ENCODE measurements around the gene FHOD3.

The FHOD3 gene

DNA sequence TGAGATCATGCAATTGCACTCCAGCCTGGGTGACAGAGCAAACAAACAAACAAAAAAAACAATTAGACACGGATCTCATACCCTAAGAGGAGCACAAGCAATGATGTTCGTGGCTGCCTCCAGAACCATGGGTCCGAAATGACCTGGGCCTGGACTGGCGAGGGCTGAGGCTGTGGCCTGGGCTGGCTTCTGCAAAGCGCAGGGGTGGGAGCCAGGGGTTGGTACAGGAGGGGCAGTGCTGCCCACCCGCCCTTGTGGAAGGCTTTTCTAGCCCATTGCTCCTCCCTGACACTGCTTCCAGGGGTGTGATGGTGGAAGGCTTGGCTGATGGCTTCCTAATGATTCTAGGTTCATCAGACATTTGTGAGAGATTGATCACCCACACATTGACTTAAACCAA, 167.8 kb downstream of the FHOD3 start:
- TF ChIP-seq, protein P1, sequence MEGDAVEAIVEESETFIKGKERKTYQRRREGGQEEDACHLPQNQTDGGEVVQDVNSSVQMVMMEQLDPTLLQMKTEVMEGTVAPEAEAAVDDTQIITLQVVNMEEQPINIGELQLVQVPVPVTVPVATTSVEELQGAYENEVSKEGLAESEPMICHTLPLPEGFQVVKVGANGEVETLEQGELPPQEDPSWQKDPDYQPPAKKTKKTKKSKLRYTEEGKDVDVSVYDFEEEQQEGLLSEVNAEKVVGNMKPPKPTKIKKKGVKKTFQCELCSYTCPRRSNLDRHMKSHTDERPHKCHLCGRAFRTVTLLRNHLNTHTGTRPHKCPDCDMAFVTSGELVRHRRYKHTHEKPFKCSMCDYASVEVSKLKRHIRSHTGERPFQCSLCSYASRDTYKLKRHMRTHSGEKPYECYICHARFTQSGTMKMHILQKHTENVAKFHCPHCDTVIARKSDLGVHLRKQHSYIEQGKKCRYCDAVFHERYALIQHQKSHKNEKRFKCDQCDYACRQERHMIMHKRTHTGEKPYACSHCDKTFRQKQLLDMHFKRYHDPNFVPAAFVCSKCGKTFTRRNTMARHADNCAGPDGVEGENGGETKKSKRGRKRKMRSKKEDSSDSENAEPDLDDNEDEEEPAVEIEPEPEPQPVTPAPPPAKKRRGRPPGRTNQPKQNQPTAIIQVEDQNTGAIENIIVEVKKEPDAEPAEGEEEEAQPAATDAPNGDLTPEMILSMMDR (IDR thresholded peaks at IDR 0.05; ENCODE audit: borderline replicate concordance, insufficient read depth, low read depth, low read length): no peak

DNA sequence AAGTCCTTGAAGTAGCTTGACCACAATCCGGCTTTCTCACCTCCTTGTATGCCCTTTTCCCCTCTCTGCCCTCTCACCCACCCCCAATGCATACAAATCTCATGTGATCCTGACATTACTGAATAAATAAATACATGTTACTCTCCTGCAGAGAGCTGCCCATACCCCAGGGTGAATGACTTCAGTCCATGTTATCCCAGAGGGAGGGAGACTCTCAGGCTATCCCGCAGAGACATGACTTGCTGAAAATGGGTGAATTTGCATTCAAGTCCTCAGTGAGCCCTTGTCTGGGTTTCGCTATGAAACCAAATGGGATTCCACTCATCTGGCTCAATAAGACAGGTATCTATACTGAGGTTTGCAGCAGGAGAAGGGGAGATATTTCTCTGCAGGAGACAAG, 168.5 kb downstream of the FHOD3 start:
- no peak overlapping the region for H3K4me3 ChIP-seq (ENCODE audit: low read depth, low read length)
- TF ChIP-seq, protein P1 (IDR thresholded peaks at IDR 0.05; ENCODE audit: borderline replicate concordance, insufficient read depth, low read depth, low read length): no peak

More for the DNA sequence above, 167.8 kb downstream of the FHOD3 start:
- no peak overlapping the region for H3K4me3 ChIP-seq (ENCODE audit: low read depth, low read length)

DNA sequence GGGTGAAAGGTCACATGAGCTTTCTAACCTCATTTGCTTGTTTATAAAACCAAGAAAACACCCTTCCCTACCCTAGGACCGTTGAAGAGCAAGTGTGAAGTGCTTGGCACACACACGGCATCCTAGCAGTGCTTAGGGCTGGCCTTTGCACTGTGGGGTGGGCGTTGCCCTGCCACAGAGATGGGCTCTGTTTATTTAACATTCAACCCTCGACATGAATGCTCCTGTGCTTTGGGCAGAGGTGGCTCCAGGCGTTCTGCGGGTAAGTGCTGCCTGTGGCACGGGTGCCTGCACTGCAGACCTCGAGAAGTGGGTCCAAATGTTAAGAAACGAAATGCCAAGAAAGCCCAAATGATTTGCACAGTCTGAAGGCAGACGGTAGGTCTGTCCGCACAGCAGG, 170.1 kb downstream of the FHOD3 start:
- TF ChIP-seq, protein P1 (IDR thresholded peaks at IDR 0.05; ENCODE audit: borderline replicate concordance, insufficient read depth, low read depth, low read length): no peak
- no peak overlapping the region for H3K4me3 ChIP-seq (ENCODE audit: low read depth, low read length)

DNA sequence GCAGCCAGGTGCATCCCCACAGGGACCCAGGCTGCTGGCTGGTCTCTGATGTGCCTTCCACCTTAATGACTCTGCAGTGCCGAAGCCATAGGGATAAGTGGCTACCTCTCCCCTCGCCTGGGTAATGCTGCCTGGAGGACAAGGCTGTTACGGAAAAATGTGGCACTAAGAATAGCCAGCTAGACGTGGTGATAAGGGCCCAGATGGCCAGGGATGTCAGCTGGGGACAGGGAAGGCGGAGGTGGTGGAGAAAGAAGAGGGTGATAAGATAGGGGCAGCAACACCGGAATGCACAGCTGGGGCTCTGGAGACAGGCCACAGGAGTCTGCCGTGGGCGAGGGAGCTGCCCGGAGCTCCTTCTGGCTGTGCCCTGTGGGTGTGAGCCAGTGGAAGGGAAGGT, 170.6 kb downstream of the FHOD3 start:
- no peak overlapping the region for H3K4me3 ChIP-seq (ENCODE audit: low read depth, low read length)
- TF ChIP-seq, protein P1 (IDR thresholded peaks at IDR 0.05; ENCODE audit: borderline replicate concordance, insufficient read depth, low read depth, low read length): no peak

DNA sequence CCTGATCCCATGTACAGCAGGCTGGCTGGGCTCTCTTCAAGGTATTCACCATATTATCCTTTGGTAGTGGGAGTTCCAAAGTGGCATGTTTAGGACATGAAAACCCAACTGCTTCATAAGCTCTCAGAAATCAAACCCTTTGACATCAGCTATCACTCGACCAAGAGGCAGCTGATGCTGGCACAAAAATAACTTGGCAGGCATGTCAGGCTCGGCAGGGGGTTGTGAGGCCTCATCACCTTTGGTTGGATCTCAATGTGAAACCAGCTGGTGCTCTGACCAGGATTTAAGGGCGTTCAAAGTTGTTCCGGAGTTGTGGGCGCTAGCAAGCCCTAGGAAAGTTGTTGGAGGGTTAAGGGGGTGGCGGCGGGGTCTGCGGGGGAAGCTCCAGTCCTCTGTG, 171.9 kb downstream of the FHOD3 start:
- no peak overlapping the region for H3K4me3 ChIP-seq (ENCODE audit: low read depth, low read length)
- TF ChIP-seq, protein P1 (IDR thresholded peaks at IDR 0.05; ENCODE audit: borderline replicate concordance, insufficient read depth, low read depth, low read length): no peak

DNA sequence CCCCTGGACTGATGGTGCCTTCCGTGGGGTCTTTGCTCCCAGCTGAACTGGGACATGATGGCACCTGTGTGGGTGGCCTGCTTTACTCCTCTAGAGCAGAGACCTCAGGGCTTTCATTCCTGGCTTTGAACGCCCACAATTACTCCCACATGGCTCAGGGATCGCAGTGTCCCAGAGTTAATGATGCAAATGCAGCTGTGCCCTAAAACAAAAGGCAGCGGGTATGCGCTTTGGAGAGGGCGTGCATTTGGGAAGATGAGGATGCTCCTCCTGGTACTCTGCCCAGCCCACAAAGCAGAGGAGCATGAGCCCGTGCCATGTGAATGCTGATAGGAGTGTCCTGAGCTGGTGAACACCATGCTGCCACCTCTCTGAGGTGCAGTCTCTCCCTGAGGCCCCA, 173.4 kb downstream of the FHOD3 start:
- TF ChIP-seq, protein P1 (IDR thresholded peaks at IDR 0.05; ENCODE audit: borderline replicate concordance, insufficient read depth, low read depth, low read length): no peak
- no peak overlapping the region for H3K4me3 ChIP-seq (ENCODE audit: low read depth, low read length)

DNA sequence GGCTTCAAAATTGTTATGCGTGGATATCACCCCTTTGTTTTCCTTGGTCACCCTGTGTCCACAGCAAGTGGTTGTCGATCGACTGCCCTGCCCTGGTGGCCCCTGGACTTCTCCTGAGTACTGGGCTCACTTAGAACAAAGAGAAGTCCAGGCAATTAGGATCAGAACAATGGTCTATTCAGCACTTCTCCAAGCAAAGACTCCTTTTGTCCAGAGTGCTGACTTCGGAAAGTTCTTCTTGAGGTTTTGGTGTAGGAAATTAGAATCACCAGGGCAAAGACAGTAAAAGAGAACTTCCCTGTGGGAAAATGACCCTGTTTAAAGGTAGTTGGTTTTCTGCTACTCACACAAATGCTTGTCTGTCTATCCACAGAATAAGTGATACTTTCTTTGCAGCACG, 173.9 kb downstream of the FHOD3 start:
- TF ChIP-seq, protein P1 (IDR thresholded peaks at IDR 0.05; ENCODE audit: borderline replicate concordance, insufficient read depth, low read depth, low read length): no peak
- no peak overlapping the region for H3K4me3 ChIP-seq (ENCODE audit: low read depth, low read length)

Data from GM12875 (cell line).